Stimulated activated CD8-positive, alpha-beta memory T cell treated with anti-CD3 and anti-CD28 coated beads, Interleukin-7, amount 100 ng/mL, for 4 hours (primary cell): ENCODE results near the gene FUS.
"Not testable (repeated sequence)": the region's sequence is repeated elsewhere in the genome, so short reads cannot be mapped to it uniquely, and the experiment has no call there.

Experiments
- DNase-seq, 2 donors: peaks; one replicate each; pipeline ENCODE4 v3.0.0-alpha.2; 2020; ENCODE audit warnings: low read depth in 2 of 2

FUS gene

GRCh38 chr16:31143694-31144148 lies 36.2 kb upstream of the FUS start:
- no peak for DNase-seq

- DNase-seq, result not testable (repeated sequence)
Measured at GRCh38 chr16:31144418-31144817, 35.5 kb upstream of the FUS start.

- DNase-seq, result no peak
Measured at GRCh38 chr16:31145398-31145990, 34.4 kb upstream of the FUS start.

- DNase-seq, result no peak
Measured at GRCh38 chr16:31147574-31147973, 32.4 kb upstream of the FUS start.

GRCh38 chr16:31148281-31148728 lies 31.6 kb upstream of the FUS start:
- DNase-seq, result no peak

- DNase-seq, result no peak
Measured at GRCh38 chr16:31148896-31149295, 31.0 kb upstream of the FUS start.

- no peak for DNase-seq
Measured at GRCh38 chr16:31149332-31149731, 30.6 kb upstream of the FUS start.

- DNase-seq, result no peak
Measured at GRCh38 chr16:31149894-31150890, 29.7 kb upstream of the FUS start, which contains the start of gene PRSS36. Gene PRSS36, minus strand, starts transcription at chr16:31150066. Its CDS starts 31 bp downstream, at chr16:31150035.

GRCh38 chr16:31150976-31151375 lies 29.0 kb upstream of the FUS start:
- DNase-seq, result not testable (repeated sequence)

- no peak for DNase-seq
Measured at GRCh38 chr16:31157136-31157535, 22.8 kb upstream of the FUS start.

GRCh38 chr16:31167315-31167714 lies 12.6 kb upstream of the FUS start:
- DNase-seq, result no peak

GRCh38 chr16:31168848-31169247 lies 11.1 kb upstream of the FUS start:
- no peak for DNase-seq

GRCh38 chr16:31170048-31170447 lies 9.9 kb upstream of the FUS start:
- DNase-seq, result not testable (repeated sequence)

GRCh38 chr16:31177136-31177535 lies 2.8 kb upstream of the FUS start:
- DNase-seq, result peak; percentile 19 to 31

GRCh38 chr16:31179219-31179746 lies 656 bp upstream of the FUS start:
- no peak for DNase-seq

GRCh38 chr16:31181102-31181830 lies 1.3 kb downstream of the FUS start:
- DNase-seq, result peak in 1 of 2 donors; percentile 17

- no peak for DNase-seq
Measured at GRCh38 chr16:31182391-31182790, 2.5 kb downstream of the FUS start.

- DNase-seq, result no peak
Measured at GRCh38 chr16:31183432-31184428, 3.8 kb downstream of the FUS start.

GRCh38 chr16:31184888-31185287 lies 4.9 kb downstream of the FUS start:
- no peak for DNase-seq

- no peak for DNase-seq
Measured at GRCh38 chr16:31185339-31185738, 5.4 kb downstream of the FUS start.
